GM23248 (cell line): ENCODE measurements around the gene STK24. TPM values are rescaled to one million over a fixed set of nuclear protein-coding genes. Genes with fewer than 3 reads are reported as not detected.

Source experiments
- DNase-seq: peaks from one replicate; pipeline ENCODE4 v3.0.0-alpha.2; 2015
- H2AFZ ChIP-seq: fragments of 200-600 bp; sonication (generic); 2 replicates; pipeline ENCODE4 v1.6.1; 2016; ENCODE audit warnings: antibody characterized with exemption
- H3F3A ChIP-seq: fragments of 200-600 bp; sonication (generic); 2 replicates; pipeline ENCODE4 v1.6.1; 2016; ENCODE audit warnings: mild to moderate bottlenecking, antibody characterized with exemption, mixed run types; ENCODE audit not compliant: insufficient read depth
- H3K27ac ChIP-seq: fragments of 200-600 bp; sonication (generic); 2 replicates; pipeline ENCODE4 v1.5.1; 2016; ENCODE audit warnings: mild to moderate bottlenecking
- H3K27me3 ChIP-seq: fragments of 200-600 bp; sonication (generic); replicated peaks from 2 replicates; pipeline ENCODE4 v1.6.1; 2016; ENCODE audit warnings: mild to moderate bottlenecking; ENCODE audit not compliant: insufficient read depth
- H3K36me3 ChIP-seq: fragments of 200-600 bp; sonication (generic); 2 replicates; pipeline ENCODE4 v1.6.1; 2016; ENCODE audit warnings: low read depth, mild to moderate bottlenecking
- H3K4me1 ChIP-seq: fragments of 200-600 bp; sonication (generic); 2 replicates; pipeline ENCODE4 v1.6.1; 2016; ENCODE audit warnings: mild to moderate bottlenecking; ENCODE audit not compliant: insufficient read depth
- H3K4me2 ChIP-seq: fragments of 200-600 bp; sonication (generic); one replicate; pipeline ENCODE4 v1.6.1; 2016; ENCODE audit warnings: mild to moderate bottlenecking; ENCODE audit not compliant: unreplicated experiment
- H3K4me3 ChIP-seq: fragments of 200-600 bp; sonication (generic); 2 replicates; pipeline ENCODE4 v1.5.1; 2016; ENCODE audit warnings: mild to moderate bottlenecking
- H3K79me2 ChIP-seq: fragments of 200-600 bp; sonication (generic); 2 replicates; pipeline ENCODE4 v1.6.1; 2016; ENCODE audit warnings: mild to moderate bottlenecking; ENCODE audit not compliant: insufficient read depth
- H3K9ac ChIP-seq: fragments of 200-600 bp; sonication (generic); 2 replicates; pipeline ENCODE4 v1.6.1; 2016; ENCODE audit warnings: mild to moderate bottlenecking
- H3K9me2 ChIP-seq: fragments of 200-600 bp; sonication (generic); 2 replicates; pipeline ENCODE4 v1.6.1; 2016; ENCODE audit warnings: mixed run types, mild to moderate bottlenecking, moderate library complexity; ENCODE audit not compliant: insufficient read depth
- H3K9me3 ChIP-seq: fragments of 200-600 bp; sonication (generic); one replicate; pipeline ENCODE4 v1.6.1; 2017; ENCODE audit warnings: low read depth
- H4K20me1 ChIP-seq: fragments of 200-600 bp; sonication (generic); 2 replicates; pipeline ENCODE4 v1.6.0; 2016; ENCODE audit not compliant: insufficient read depth
- EZH2 ChIP-seq: fragments of 200-600 bp; sonication (generic); IDR thresholded peaks from 2 replicates; pipeline ENCODE4 v1.6.1; 2018; ENCODE audit warnings: antibody characterized with exemption, mild to moderate bottlenecking; ENCODE audit not compliant: insufficient read depth, poor library complexity, severe bottlenecking
- EZH2phosphoT487 ChIP-seq: fragments of 200-600 bp; sonication (generic); IDR thresholded peaks from 2 replicates; pipeline ENCODE4 v1.6.1; 2018; ENCODE audit warnings: antibody characterized with exemption, moderate library complexity, mild to moderate bottlenecking, low read depth; ENCODE audit not compliant: insufficient read depth
- WGBS, 2 experiments: methylation state at CpG; one replicate each; pipeline ENCODE4 v1.1.6; 2015 to 2017; ENCODE audit warnings: low lambda C conversion rate in 2 of 2, low coverage in 1 of 2; ENCODE audit errors: missing lambda C conversion rate in 2 of 2; 5-methylcytosine and 5-hydroxymethylcytosine counted together
- in situ Hi-C: fragments of 300-500 bp; cut with MboI; formaldehyde crosslinking; loops from 2 replicates; pipeline ENCODE4 v1.15.0; 2020
- polyA plus RNA-seq: library from polyadenylated mRNA; unstranded; fragments of >200 nt; fragmentation: Nextera tagmentation; extraction: Ambion mirVana; gene quantifications from 2 replicates; pipeline ENCODE4 v1.2.1, GENCODE V29; 2016
- total RNA-seq: library from RNA; depleted of rRNA; stranded (reverse); fragments of >200 nt; shearing (Covaris generic); gene quantifications from 2 replicates; pipeline ENCODE4 v1.2.3, GENCODE V29; 2014

STK24 gene
- total and polyA plus RNA-seq, 2 experiments from 2014 or later = 11.1 to 72.4 TPM

DNA sequence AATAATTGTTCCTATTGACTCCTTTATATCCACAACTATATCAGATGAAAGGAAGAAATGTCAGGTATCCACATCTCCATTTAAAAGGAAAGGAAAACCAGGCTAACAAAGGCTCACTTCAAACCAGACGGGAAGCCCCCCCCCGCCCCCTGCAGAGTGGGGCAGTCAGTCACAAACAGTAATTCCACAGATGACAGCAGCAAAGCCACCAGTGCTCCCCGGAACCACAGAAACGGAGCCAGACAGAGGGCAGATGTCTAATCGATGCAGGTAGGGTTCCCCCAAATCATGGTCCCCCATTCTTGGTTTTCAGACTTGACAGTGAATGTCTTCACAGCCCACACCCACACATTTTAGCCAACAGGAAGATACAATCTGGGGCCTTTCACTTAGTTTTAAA is 100.8 kb downstream of the STK24 start:
- no peaks in the 10 kb centered on the region for H3K9me2 ChIP-seq
- H3K79me2 ChIP-seq = peaks cover 93% of the 10 kb centered on the region
- H3K9me3 ChIP-seq = no peaks in the 10 kb centered on the region
- peak overlapping the region; percentile 24; the same call in 1 of the 2 replicates for H3K4me3 ChIP-seq
- no peaks in the 10 kb centered on the region for H4K20me1 ChIP-seq
- 80 to 81% methylated on average over 5 of the region's 5 CpGs for WGBS, 2 experiments
- peaks cover 15% of the 10 kb centered on the region for H3K4me1 ChIP-seq
- in situ Hi-C loops = no loop called here
- peak overlapping the region; percentile 69 for H3K4me2 ChIP-seq
- H3K36me3 ChIP-seq = peaks cover 8% of the 10 kb centered on the region; the same call in 1 of the 2 replicates
- H3K9ac ChIP-seq = peak overlapping the region; percentile 55; the same call in 1 of the 2 replicates
- no peak overlapping the region for H2AFZ ChIP-seq
- no peak for DNase-seq
- no peaks in the 10 kb centered on the region for H3K27me3 ChIP-seq
- TF ChIP-seq EZH2phosphoT487 (no peak), EZH2 (no peak)
- peaks cover 6% of the 10 kb centered on the region; the same call in 1 of the 2 replicates for H3F3A ChIP-seq
- H3K27ac ChIP-seq = peak overlapping the region; percentile 88

DNA sequence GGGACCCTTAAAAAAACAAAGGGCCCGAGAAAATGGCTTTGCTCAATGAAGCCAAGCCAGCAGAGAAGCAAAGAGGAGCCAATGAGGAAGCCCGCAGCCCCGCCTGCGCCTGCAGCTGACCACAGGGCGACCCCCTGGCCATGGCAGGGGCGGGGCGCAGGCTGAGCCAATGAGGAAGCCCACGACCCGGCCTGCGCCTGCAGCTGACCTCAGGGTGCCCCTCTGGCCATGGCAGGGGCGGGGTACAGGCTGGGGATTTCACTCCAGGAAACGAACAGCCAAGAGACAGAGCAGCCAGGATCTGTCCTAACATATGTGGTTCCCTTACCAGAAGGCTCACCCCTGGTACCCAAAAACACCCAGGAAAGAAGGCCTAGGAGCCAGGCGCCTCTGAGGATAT is 101.4 kb downstream of the STK24 start:
- Histone ChIP-seq H3K36me3 (peaks cover 8% of the 10 kb centered on the region; the same call in 1 of the 2 replicates), H3F3A (0 out of 2 replicates have a peak, but pooled peaks cover 6% of the 10 kb centered on the region), H4K20me1 (no peaks in the 10 kb centered on the region), H3K79me2 (peaks cover 93% of the 10 kb centered on the region), H3K9me2 (no peaks in the 10 kb centered on the region), H2AFZ (no peak overlapping the region), H3K4me1 (peaks cover 15% of the 10 kb centered on the region), H3K9me3 (no peaks in the 10 kb centered on the region), H3K27ac (peak overlapping the region; percentile 88), H3K4me2 (no peak overlapping the region), H3K4me3 (no peak overlapping the region), H3K27me3 (no peaks in the 10 kb centered on the region), H3K9ac (no peak overlapping the region)
- no peak for DNase-seq
- in situ Hi-C loops = no loop called here
- WGBS, 2 experiments = 80 to 82% methylated on average over 13 of the region's 13 CpGs
- TF ChIP-seq EZH2phosphoT487 = no peak
- no peak for TF ChIP-seq EZH2

- in situ Hi-C loops = loop anchor here (25.0 kb wide), 1 partner anchor 363 kb away; no protein-coding TSS in a partner anchor
- no peak overlapping the region for H2AFZ ChIP-seq
- H3K4me3 ChIP-seq = no peak overlapping the region
- H3K4me2 ChIP-seq = no peak overlapping the region
- no peak for TF ChIP-seq EZH2phosphoT487
- DNase-seq = no peak
- H4K20me1 ChIP-seq = no peaks in the 10 kb centered on the region
- peaks cover 93% of the 10 kb centered on the region for H3K79me2 ChIP-seq
- 92% methylated on average over 24 of the region's 24 CpGs for WGBS, 2 experiments
- no peaks in the 10 kb centered on the region for H3K9me2 ChIP-seq
- H3K9me3 ChIP-seq = no peaks in the 10 kb centered on the region
- H3K27me3 ChIP-seq = no peaks in the 10 kb centered on the region
- no peak overlapping the region for H3K9ac ChIP-seq
- peaks cover 8% of the 10 kb centered on the region; the same call in 1 of the 2 replicates for H3K36me3 ChIP-seq
- 0 out of 2 replicates have a peak, but pooled peaks cover 6% of the 10 kb centered on the region for H3F3A ChIP-seq
- peaks cover 17% of the 10 kb centered on the region for H3K4me1 ChIP-seq
- H3K27ac ChIP-seq = 0 out of 2 replicates have a peak overlapping the region, but pooled peaks have one; percentile 88
These were observed 102.1 kb downstream of the STK24 start for GRCh38 chr13:98474761-98475160.

GRCh38 chr13:98474292-98474691 is 102.6 kb downstream of the STK24 start:
- in situ Hi-C loops = loop anchor here (25.0 kb wide), 1 partner anchor 363 kb away; no protein-coding TSS in a partner anchor
- TF ChIP-seq EZH2 (no peak), EZH2phosphoT487 (no peak)
- Histone ChIP-seq H3F3A (0 out of 2 replicates have a peak, but pooled peaks cover 6% of the 10 kb centered on the region), H3K9me2 (no peaks in the 10 kb centered on the region), H3K79me2 (peaks cover 93% of the 10 kb centered on the region), H3K9ac (no peak overlapping the region), H3K4me2 (no peak overlapping the region), H3K27ac (no peak overlapping the region), H3K4me3 (no peak overlapping the region), H2AFZ (no peak overlapping the region), H4K20me1 (no peaks in the 10 kb centered on the region), H3K27me3 (no peaks in the 10 kb centered on the region), H3K4me1 (peaks cover 21% of the 10 kb centered on the region), H3K9me3 (no peaks in the 10 kb centered on the region), H3K36me3 (peaks cover 8% of the 10 kb centered on the region; the same call in 1 of the 2 replicates)
- 99 to 100% methylated on average over 10 of the region's 10 CpGs for WGBS, 2 experiments
- DNase-seq = no peak

DNA sequence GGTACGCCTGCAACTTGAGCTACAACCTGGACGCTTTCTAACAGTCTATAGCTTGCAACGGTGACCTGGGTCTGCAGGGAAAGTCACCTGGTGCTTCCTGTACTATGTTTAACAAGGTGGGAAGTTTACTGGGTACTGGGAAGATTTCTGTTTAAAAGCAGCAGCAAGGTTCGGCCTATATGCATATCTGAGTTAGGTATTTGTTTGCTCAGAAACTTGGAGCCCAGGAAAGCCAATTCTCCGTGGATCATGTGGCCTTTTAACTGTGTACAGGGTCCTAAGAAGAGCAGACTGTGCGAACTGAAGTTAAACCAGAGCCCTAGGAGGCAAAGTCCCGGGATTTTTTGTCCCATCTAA is 103.1 kb downstream of the STK24 start:
- Histone ChIP-seq H2AFZ (no peak overlapping the region), H3K4me1 (peaks cover 21% of the 10 kb centered on the region), H3K27me3 (no peaks in the 10 kb centered on the region), H3K36me3 (peaks cover 8% of the 10 kb centered on the region; the same call in 1 of the 2 replicates), H3K9ac (no peak overlapping the region), H3K4me3 (no peak overlapping the region), H3K27ac (no peak overlapping the region), H3F3A (0 out of 2 replicates have a peak, but pooled peaks cover 6% of the 10 kb centered on the region), H3K9me2 (no peaks in the 10 kb centered on the region), H4K20me1 (no peaks in the 10 kb centered on the region), H3K9me3 (no peaks in the 10 kb centered on the region), H3K4me2 (no peak overlapping the region), H3K79me2 (peaks cover 93% of the 10 kb centered on the region)
- DNase-seq = no peak
- WGBS, 2 experiments = 88 to 92% methylated on average over 7 of the region's 7 CpGs
- in situ Hi-C loops = loop anchor here (25.0 kb wide), 1 partner anchor 364 kb away; no protein-coding TSS in a partner anchor
- no peak for TF ChIP-seq EZH2
- TF ChIP-seq EZH2phosphoT487 = no peak
